SJSA1 (cell line): ENCODE data around the gene GDPD1. TPM values are rescaled to one million over a fixed set of nuclear protein-coding genes. Genes with fewer than 3 reads are reported as not detected.
"Not testable (repeated sequence)": the region's sequence is repeated elsewhere in the genome, so short reads cannot be mapped to it uniquely, and the experiment has no call there.

ENCODE experiments used
- DNase-seq, 2 experiments: peaks; one replicate each; pipeline ENCODE4 v3.0.0-alpha.2; 2015 to 2020; ENCODE audit warnings: low spot score in 2 of 2, low read depth in 1 of 2
- H3K27ac ChIP-seq: fragments of 250-450 bp; sonication (Bioruptor Pico); 2 replicates; pipeline ENCODE4 v1.5.1; 2020; ENCODE audit warnings: mild to moderate bottlenecking, moderate library complexity
- H3K27me3 ChIP-seq: fragments of 250-450 bp; sonication (Bioruptor Pico); replicated peaks from 2 replicates; pipeline ENCODE4 v1.5.1; 2020; ENCODE audit warnings: mild to moderate bottlenecking, moderate library complexity
- H3K36me3 ChIP-seq: fragments of 250-450 bp; sonication (Bioruptor Pico); 2 replicates; pipeline ENCODE4 v1.5.1; 2020; ENCODE audit warnings: mild to moderate bottlenecking
- H3K4me1 ChIP-seq: fragments of 250-450 bp; sonication (Bioruptor Pico); replicated peaks from 2 replicates; pipeline ENCODE4 v1.6.1; 2021; ENCODE audit warnings: mild to moderate bottlenecking
- H3K4me3 ChIP-seq: fragments of 250-450 bp; sonication (Bioruptor Pico); 2 replicates; pipeline ENCODE4 v1.5.1; 2020; ENCODE audit warnings: mild to moderate bottlenecking
- H3K9me3 ChIP-seq: fragments of 250-450 bp; sonication (Bioruptor Pico); replicated peaks from 2 replicates; pipeline ENCODE4 v1.5.1; 2020; ENCODE audit warnings: mild to moderate bottlenecking
- total RNA-seq: library from RNA; depleted of rRNA; stranded (reverse); fragments of >200 nt; shearing (Covaris generic); gene quantifications from 2 replicates; pipeline ENCODE4 v1.2.3, GENCODE V29; 2014; rRNA removed

GDPD1 gene
- total RNA-seq, result 0.78 and 1.2 TPM in 2 replicates

DNA sequence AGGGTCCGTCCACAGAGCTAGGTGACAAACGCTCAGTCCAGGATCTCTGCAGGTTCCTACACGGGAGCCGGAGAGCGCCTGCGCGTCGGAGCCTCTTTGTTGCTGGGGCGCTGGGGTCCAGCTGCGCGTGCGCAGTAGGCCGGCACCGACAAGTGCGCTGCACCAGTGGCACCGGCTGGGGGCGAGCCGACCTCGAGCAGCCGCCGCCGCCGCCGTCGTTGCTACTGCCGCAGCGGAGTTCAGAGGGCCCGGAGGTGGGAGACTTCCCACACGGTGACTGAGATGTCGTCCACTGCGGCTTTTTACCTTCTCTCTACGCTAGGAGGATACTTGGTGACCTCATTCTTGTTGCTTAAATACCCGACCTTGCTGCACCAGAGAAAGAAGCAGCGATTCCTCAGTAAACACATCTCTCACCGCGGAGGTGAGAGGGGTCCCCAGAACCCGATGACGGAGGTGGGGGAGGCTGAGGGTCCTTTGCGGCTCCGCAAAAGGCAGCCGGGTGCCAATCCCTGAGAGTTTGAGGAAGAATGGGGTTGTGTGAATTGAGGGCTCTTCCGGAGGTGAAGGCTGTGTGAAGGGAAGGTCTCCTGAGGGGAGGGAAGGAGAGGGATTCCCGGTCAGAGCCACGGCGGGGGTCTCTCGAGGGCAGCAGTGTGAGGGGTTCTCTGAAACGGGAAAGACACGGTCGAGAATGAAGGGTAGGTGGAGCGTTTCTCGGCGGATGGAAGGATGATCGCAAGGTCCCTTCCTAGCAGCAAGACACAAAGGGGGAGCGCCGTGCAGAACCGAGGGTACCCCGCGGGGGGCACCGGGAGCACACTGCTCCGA, at the start of gene GDPD1:
GDPD1 (plus strand) TSS at position 184 of the 831 bp plus-strand sequence; CDS start at position 283, 99 bp downstream.
- Histone ChIP-seq H3K27ac (no peak within 1 kb of the TSS), H3K9me3 (no peaks in the 10 kb centered on the region), H3K4me1 (peaks cover 10% of the 10 kb centered on the region), H3K4me3 (peak within 1 kb of the TSS; percentile 42), H3K36me3 (no peaks in the 10 kb centered on the region; the same call in 1 of the 2 replicates), H3K27me3 (no peaks in the 10 kb centered on the region; the same call in 1 of the 2 replicates)
- DNase-seq, result peak; percentile 85 to 97

DNA sequence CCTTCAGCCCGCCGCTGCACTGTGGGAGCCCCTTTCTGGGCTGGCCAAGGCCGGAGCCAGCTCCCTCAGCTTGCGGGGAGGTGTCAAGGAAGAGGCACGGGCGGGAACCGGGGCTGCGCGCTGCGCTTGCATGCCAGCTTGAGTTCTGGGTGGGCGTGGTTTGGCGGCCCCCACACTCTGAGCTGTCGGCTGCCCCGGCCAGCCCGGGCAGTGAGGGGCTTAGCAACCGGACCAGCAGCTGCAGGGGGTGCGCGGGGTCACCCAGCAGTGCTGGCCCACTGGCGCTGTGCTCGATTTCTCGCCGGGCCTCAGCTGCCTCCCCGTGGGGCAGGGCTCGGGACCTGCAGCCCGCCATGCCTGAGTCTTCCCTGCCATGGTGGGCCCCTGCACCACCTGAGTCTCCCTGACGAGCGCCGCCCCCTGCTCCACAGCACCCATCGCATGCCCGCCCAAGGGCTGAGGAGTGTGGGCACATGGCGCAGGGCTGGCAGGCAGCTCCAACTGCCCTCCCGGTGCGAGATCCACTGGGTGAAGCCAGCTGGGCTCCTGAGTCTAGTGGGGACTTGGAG, 47.8 kb upstream of the GDPD1 start:
- Histone ChIP-seq H3K27ac (no peak overlapping the region), H3K4me1 (peaks cover 3% of the 10 kb centered on the region), H3K9me3 (no peaks in the 10 kb centered on the region), H3K4me3 (no peak overlapping the region), H3K27me3 (no peaks in the 10 kb centered on the region), H3K36me3 (peaks cover 77% of the 10 kb centered on the region)
- no peak for DNase-seq

DNA sequence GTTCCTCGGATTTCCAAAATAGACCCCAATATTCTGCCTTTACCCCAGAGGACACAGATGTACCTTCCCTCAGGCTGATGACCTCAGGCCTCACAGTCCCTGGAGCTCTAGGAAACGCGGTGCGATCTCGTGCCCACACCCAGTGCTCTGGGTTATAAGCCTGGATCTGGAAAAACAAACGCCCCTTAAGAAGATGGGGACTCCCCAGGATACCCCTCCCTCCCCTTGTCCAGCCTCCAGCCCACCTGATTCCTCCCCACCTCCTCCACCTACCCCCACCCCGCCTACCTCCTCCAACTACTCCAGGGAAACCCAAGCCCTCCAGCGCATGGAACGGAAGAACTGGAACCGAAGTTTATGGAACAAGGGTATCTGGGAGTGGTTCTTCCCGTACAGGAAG, 45.6 kb upstream of the GDPD1 start:
- Histone ChIP-seq H3K4me1 (no peaks in the 10 kb centered on the region), H3K36me3 (peaks cover 78% of the 10 kb centered on the region), H3K4me3 (no peak overlapping the region), H3K27ac (no peak overlapping the region), H3K27me3 (no peaks in the 10 kb centered on the region), H3K9me3 (no peaks in the 10 kb centered on the region)
- DNase-seq, result no peak

DNA sequence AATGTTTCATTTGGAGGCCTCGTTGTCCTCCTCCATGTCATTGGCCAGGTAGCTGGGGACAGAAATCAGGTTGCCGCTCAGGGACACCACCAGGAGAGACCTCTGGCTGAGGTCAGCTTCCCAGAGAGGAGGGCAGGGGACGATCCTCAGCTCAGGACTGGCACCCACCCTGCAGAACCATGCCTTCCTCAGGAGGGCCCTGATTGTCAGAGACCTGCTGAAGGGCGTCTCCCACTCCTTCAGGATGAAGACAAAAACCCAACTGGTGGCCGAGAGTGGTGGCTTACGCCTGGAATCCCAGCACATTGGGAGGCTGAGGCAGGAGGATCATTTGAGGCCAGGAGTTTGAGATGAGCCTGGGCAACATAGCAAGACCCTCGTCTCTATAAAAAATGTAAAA, 45.2 kb upstream of the GDPD1 start:
- peaks cover 75% of the 10 kb centered on the region for H3K36me3 ChIP-seq
- no peak overlapping the region for H3K27ac ChIP-seq
- H3K9me3 ChIP-seq, result no peaks in the 10 kb centered on the region
- DNase-seq, result no peak
- no peaks in the 10 kb centered on the region for H3K4me1 ChIP-seq
- H3K27me3 ChIP-seq, result no peaks in the 10 kb centered on the region
- no peak overlapping the region for H3K4me3 ChIP-seq

DNA sequence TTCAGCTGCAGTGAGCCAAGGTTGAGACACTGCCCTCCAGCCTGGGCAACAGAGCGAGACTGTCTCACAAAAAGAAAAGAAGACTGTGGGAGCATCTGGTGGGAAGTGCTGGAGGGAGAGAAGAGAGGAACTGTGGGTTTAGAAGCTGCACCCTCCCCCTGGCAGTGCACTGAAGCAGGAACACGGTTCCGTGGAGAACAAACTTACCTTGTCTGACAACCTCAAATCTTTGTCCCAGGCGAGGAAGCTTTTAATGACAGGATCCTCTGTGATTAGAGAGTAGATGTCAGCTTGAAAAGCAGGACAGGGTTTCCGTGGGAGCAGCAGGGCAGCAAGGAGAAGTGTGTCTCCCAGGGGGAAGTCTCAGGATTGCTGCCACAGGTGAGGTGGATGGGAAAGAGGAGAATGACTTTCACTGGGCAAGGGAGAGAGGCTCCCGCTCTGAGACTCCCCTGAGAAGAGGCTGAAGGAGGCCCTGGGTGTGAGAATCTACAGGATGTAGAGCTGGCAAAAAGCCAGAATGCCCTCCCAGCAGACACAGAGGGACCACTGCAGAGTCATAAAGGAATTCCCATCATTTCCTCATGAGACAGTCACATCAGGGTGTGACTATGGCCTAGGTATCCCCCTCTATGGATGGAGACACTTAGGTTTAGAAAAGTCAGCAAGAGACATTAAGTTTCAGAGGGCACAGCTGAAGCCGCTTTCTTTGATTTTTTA, 41.9 kb upstream of the GDPD1 start:
- Histone ChIP-seq H3K4me1 (no peaks in the 10 kb centered on the region), H3K27ac (no peak overlapping the region), H3K27me3 (no peaks in the 10 kb centered on the region), H3K36me3 (peaks cover 70% of the 10 kb centered on the region), H3K4me3 (no peak overlapping the region), H3K9me3 (no peaks in the 10 kb centered on the region)
- no peak for DNase-seq

DNA sequence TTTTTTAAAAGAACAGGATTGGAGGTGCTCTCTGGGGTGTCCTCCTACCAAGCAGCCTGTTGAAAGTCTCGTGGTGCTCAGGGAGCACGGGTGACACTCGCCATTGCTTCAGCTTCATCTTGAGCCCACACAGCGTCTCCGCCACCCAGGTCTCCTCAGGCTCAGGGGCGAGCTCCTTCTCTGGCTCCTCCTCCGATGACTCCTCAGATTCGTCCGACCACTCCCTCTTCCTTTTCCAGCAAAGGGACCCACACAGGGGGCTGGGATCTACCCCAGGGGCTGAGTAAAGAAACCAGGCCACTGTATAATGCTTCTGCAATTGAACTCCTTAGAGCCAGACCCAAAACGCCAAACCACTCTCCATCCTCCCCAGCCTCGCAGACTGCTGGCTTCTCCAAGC, 40.7 kb upstream of the GDPD1 start:
- peaks cover 64% of the 10 kb centered on the region for H3K36me3 ChIP-seq
- not testable (repeated sequence) for H3K4me3 ChIP-seq, H3K27ac ChIP-seq, DNase-seq, H3K4me1 ChIP-seq, H3K27me3 ChIP-seq, H3K9me3 ChIP-seq

DNA sequence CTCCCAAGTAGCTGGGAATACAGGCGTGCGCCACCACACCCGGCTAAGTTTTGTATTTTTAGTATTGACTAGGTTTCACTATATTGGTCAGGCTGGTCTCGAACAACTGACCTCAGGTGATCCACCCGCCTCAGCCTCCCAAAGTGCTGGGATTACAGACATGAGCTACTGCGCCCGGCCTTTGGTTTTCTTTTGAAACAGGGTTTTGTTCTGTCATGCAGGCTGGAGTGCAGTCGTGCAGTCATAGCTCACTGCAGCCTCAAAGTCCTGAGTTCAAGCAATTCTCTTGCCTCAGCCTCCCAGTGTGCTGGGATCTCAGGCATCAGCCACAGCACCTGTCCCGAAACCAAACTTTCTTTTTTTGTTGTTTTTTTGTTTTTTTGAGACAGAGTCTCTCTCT, 39.7 kb upstream of the GDPD1 start:
- Histone ChIP-seq H3K27ac (no peak overlapping the region), H3K36me3 (peaks cover 64% of the 10 kb centered on the region), H3K4me3 (no peak overlapping the region), H3K27me3 (no peaks in the 10 kb centered on the region), H3K4me1 (no peaks in the 10 kb centered on the region), H3K9me3 (no peaks in the 10 kb centered on the region)
- DNase-seq, result no peak

DNA sequence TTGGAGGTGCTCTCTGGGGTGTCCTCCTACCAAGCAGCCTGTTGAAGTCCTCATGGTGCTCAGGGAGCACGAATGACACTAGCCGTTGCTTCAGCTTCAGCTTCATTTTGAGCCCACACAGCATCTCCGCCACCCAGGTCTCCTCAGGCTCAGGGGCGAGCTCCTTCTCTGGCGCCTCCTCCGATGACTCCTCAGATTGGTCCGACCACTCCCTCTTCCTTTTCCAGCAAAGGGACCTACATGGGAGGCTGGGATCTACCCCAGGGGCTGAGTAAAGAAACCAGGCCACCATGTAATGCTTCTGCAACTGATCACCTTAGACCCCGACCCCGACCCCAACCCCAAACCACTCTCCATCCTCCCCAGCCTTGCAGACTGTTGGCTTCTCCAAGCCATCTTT, 38.8 kb upstream of the GDPD1 start:
- DNase-seq, result no peak
- no peak overlapping the region for H3K4me3 ChIP-seq
- no peak overlapping the region for H3K27ac ChIP-seq
- peaks cover 64% of the 10 kb centered on the region for H3K36me3 ChIP-seq
- no peaks in the 10 kb centered on the region for H3K9me3 ChIP-seq
- H3K4me1 ChIP-seq, result no peaks in the 10 kb centered on the region
- no peaks in the 10 kb centered on the region for H3K27me3 ChIP-seq

DNA sequence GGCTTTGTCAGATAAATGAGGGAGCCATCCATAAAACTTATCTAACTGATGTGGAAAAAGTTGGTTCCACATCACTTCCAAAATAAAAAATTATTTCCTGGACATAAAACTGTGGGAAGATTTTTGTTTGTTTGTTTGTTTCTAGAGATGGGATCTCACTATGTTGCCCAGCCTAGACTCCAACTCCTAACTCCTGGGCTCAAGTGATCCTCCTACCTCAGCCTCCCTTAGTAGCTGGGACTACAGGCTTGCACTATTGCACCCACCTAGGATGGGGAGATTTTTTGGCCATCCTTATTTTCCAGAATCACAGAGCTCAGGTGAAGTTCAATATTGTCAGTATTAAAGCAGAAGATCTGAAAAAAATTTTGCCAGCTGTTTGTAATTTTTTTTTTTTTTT, 34.3 kb upstream of the GDPD1 start:
- DNase-seq, result no peak
- Histone ChIP-seq H3K9me3 (no peaks in the 10 kb centered on the region), H3K4me1 (no peaks in the 10 kb centered on the region), H3K27ac (no peak overlapping the region), H3K36me3 (peaks cover 79% of the 10 kb centered on the region), H3K27me3 (no peaks in the 10 kb centered on the region), H3K4me3 (no peak overlapping the region)

DNA sequence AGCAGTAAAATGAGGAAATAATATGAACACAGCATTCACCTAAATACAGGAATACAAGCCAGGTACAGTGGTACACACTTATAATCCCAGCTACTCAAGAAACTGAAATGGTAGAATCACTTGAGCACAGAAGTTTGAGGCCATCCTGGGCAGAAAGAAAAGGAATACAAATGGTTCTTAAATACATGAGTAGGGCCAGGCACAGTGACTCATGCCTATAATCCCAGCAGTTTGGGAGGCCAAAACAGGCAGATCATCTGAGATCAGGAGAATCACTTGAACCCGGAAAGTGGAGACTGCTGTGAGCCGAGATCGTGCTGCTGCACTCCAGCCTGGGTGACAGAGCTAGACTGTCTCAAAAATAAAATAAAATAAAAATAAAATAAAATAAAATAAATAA, 33.5 kb upstream of the GDPD1 start:
- Histone ChIP-seq H3K9me3 (no peaks in the 10 kb centered on the region), H3K36me3 (peaks cover 81% of the 10 kb centered on the region), H3K4me1 (no peaks in the 10 kb centered on the region), H3K4me3 (no peak overlapping the region), H3K27me3 (no peaks in the 10 kb centered on the region), H3K27ac (no peak overlapping the region)
- DNase-seq, result no peak

DNA sequence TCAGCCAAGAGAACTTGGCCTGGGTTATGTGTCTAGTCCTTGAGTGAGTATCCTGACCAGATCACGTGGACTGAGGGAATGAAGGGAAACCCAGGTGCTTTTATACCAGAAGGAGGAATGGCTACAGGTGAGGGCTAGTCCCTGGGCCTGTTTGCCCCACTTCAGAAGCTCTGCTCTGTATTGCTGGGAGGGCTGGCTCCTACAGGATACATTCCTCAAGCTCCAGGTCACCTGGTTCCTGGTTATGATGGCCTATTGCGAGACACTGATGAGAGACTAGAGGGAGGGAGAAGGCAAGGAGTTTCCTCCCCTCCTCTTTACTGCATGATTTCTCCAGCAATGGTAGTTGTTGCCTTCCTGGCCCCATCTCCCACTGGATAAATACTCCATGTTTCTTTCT, 29.5 kb upstream of the GDPD1 start:
- H3K4me3 ChIP-seq, result no peak overlapping the region
- no peak for DNase-seq
- no peaks in the 10 kb centered on the region for H3K9me3 ChIP-seq
- no peaks in the 10 kb centered on the region for H3K4me1 ChIP-seq
- H3K36me3 ChIP-seq, result peaks cover 93% of the 10 kb centered on the region
- no peak overlapping the region for H3K27ac ChIP-seq
- H3K27me3 ChIP-seq, result no peaks in the 10 kb centered on the region

DNA sequence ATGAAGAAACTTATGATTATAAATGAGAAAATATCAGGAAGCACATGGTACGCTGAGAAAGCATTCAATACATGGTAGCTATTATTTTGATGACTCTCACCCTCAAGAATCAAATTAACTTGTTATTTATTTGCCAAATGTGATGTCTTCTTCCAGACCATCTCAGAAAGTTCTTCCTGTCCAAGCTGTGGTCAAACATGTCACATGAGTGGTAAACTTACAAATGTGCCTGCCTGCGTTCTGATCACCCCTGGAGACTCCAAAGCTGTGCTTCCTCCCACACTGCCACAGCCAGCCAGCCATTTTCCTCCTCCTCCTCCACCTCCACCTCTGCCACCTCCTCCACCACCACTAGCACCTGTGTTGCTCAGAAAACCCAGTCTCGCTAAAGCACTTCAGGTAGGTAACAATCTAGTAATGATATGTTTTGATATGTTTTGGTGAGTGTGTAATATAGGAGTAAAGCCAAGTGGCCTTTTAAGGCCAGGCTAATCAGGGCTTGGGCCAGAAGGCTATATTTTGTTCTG, 26.9 kb upstream of the GDPD1 start:
- H3K36me3 ChIP-seq, result peaks cover 95% of the 10 kb centered on the region
- no peak overlapping the region for H3K27ac ChIP-seq

DNA sequence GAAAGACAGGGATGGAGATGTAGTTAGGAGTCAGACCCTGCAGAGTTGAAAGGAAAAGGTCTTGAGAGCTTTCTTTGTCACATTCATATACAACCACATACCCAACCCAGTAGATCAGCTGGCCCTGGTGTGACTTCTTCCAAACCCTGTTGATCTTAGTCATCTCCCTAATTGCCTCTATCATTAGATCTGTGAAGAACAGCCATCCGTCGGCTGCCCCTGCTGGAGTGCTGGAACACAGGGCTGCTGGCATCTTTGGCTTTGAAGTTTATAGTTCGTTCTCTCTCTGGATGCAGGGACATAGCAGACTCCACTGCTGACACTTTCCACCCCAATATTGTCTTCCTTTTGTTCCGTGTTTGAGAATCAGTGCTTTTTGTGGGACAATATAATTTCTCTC, 20.9 kb upstream of the GDPD1 start:
- no peak overlapping the region for H3K27ac ChIP-seq
- peaks cover 95% of the 10 kb centered on the region for H3K36me3 ChIP-seq
- DNase-seq, result no peak
- no peaks in the 10 kb centered on the region for H3K4me1 ChIP-seq
- H3K9me3 ChIP-seq, result no peaks in the 10 kb centered on the region
- no peak overlapping the region for H3K4me3 ChIP-seq
- no peaks in the 10 kb centered on the region for H3K27me3 ChIP-seq

More for the DNA sequence above, 26.9 kb upstream of the GDPD1 start:
- Histone ChIP-seq H3K4me1 (no peaks in the 10 kb centered on the region), H3K4me3 (no peak overlapping the region), H3K27me3 (no peaks in the 10 kb centered on the region), H3K9me3 (no peaks in the 10 kb centered on the region)
- DNase-seq, result no peak

DNA sequence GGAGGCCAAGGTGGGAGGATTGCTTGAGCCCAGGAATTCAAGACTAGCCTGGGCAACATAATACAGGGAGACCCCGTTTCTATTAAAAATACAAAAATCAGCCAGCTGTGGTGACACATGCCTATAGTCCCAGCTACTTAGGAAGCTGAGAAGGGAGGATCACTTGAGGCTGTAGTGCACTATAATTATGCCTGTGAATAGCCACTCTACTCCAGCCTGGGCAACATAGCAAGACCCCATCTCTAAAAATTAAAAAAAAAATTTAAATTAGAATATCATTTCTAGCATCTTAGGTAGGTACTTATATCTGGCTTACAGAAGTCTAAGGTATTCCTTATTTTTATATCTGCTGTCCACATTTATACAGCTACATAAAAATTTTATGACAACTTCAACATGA, 18.0 kb upstream of the GDPD1 start:
- Histone ChIP-seq H3K4me3 (no peak overlapping the region), H3K9me3 (no peaks in the 10 kb centered on the region), H3K4me1 (no peaks in the 10 kb centered on the region), H3K27me3 (no peaks in the 10 kb centered on the region), H3K27ac (no peak overlapping the region), H3K36me3 (peaks cover 67% of the 10 kb centered on the region)
- no peak for DNase-seq
